ENCODE measurements around the gene OBI1.

OBI1 gene, protein sequence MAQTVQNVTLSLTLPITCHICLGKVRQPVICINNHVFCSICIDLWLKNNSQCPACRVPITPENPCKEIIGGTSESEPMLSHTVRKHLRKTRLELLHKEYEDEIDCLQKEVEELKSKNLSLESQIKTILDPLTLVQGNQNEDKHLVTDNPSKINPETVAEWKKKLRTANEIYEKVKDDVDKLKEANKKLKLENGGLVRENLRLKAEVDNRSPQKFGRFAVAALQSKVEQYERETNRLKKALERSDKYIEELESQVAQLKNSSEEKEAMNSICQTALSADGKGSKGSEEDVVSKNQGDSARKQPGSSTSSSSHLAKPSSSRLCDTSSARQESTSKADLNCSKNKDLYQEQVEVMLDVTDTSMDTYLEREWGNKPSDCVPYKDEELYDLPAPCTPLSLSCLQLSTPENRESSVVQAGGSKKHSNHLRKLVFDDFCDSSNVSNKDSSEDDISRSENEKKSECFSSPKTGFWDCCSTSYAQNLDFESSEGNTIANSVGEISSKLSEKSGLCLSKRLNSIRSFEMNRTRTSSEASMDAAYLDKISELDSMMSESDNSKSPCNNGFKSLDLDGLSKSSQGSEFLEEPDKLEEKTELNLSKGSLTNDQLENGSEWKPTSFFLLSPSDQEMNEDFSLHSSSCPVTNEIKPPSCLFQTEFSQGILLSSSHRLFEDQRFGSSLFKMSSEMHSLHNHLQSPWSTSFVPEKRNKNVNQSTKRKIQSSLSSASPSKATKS

DNA sequence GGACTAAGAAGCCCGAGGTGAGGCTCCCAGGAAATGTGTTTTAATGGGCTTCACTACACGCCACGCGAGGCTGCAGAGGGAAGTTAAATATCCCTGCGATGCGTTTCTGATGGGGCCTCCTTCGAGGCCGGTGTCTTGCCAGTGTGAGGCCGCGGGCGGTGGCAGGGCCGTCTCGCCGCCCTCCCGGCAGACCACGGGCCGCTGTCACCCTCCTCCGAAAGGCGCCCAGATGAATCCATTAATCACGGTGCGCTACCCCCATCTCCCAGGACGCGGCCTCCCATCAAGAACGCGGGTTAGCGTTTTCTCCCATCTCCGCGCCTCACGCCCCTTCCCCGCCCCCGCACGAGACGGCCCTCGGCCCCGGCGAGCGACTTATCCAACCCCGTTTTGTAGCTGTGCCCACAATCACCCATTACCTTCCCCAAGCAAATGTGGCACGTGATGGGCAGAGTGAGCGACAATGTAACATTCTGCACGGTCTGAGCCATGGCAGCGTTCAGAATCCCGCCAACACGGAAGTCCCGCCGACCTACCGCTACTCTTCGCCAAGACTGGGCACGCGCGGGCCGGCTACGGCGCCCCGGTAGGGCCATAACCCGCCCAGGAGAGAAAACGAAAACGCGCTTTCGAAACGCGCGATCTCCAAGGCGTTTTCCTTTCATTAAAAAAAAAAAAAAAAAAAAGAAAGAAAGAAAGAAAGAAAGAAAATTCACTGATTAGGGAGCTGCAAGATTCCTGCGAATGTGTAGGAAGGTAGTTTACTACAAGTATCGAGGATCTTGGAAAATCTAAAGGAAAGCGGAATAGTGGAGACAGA, at the start of gene OBI1:
Gene OBI1, minus strand, starts transcription at position 526 of the 820 bp plus-strand sequence. Its CDS starts 35 bp downstream, at position 491.
- Histone ChIP-seq H4K20me1 (ENCODE audit: insufficient read depth, low read length) (peaks cover 37% of the 10 kb centered on the region), H3K27me3 (ENCODE audit: low read depth, low read length) (no peaks in the 10 kb centered on the region), H3K4me3 (ENCODE audit: low read length) (peak within 1 kb of the TSS; percentile 85), H3K79me2 (ENCODE audit: low read length) (peaks cover 51% of the 10 kb centered on the region), H3K27ac (ENCODE audit: low read length) (peak within 1 kb of the TSS; percentile 56), H3K4me2 (ENCODE audit: low read length) (peak within 1 kb of the TSS; percentile 77), H3K9me3 (ENCODE audit: insufficient read depth, low read length) (no peaks in the 10 kb centered on the region), H3K9ac (ENCODE audit: low read length) (peak within 1 kb of the TSS; percentile 89), H3K36me3 (replicated peaks; ENCODE audit: low read depth, low read length) (peaks cover 11% of the 10 kb centered on the region), H2AFZ (ENCODE audit: low read depth, low read length) (peak within 1 kb of the TSS; percentile 82), H3K4me1 (ENCODE audit: low read length) (peaks cover 17% of the 10 kb centered on the region)
- TF ChIP-seq, protein P1, sequence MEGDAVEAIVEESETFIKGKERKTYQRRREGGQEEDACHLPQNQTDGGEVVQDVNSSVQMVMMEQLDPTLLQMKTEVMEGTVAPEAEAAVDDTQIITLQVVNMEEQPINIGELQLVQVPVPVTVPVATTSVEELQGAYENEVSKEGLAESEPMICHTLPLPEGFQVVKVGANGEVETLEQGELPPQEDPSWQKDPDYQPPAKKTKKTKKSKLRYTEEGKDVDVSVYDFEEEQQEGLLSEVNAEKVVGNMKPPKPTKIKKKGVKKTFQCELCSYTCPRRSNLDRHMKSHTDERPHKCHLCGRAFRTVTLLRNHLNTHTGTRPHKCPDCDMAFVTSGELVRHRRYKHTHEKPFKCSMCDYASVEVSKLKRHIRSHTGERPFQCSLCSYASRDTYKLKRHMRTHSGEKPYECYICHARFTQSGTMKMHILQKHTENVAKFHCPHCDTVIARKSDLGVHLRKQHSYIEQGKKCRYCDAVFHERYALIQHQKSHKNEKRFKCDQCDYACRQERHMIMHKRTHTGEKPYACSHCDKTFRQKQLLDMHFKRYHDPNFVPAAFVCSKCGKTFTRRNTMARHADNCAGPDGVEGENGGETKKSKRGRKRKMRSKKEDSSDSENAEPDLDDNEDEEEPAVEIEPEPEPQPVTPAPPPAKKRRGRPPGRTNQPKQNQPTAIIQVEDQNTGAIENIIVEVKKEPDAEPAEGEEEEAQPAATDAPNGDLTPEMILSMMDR (IDR thresholded peaks at IDR 0.05; ENCODE audit: low read depth, low read length): no peak
- no peak for TF ChIP-seq EZH2phosphoT487 (IDR thresholded peaks at IDR 0.05; ENCODE audit: low read depth)

DNA sequence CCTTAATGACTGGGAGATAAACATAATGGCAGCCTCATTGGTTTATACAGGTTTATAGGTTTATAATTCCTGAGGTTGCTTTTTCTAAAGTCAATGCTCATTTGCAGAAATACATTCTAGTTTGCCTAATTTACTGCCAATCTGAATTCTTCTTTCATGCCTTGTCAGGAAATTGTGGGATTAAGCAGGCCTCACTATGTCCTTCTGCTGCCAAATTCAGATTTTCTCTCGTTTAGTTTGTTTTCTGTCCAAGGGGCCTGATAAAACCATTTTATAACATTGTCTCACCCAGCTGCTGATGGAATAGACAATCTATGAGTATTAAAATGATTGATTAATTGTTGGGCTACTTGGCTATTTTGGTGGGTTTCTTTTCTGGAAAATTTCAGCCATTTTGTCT, 42.4 kb upstream of the OBI1 start:
- no peak overlapping the region for H3K27ac ChIP-seq (ENCODE audit: low read length)
- no peak for TF ChIP-seq EZH2phosphoT487 (IDR thresholded peaks at IDR 0.05; ENCODE audit: low read depth)
- TF ChIP-seq, protein P1 (IDR thresholded peaks at IDR 0.05; ENCODE audit: low read depth, low read length): no peak
- H3K9ac ChIP-seq (ENCODE audit: low read length): no peak overlapping the region
- H3K27me3 ChIP-seq (ENCODE audit: low read depth, low read length): no peaks in the 10 kb centered on the region
- H3K9me3 ChIP-seq (ENCODE audit: insufficient read depth, low read length): no peaks in the 10 kb centered on the region
- H4K20me1 ChIP-seq (ENCODE audit: insufficient read depth, low read length): no peaks in the 10 kb centered on the region
- H2AFZ ChIP-seq (ENCODE audit: low read depth, low read length): no peak overlapping the region
- H3K79me2 ChIP-seq (ENCODE audit: low read length): no peaks in the 10 kb centered on the region
- H3K4me3 ChIP-seq (ENCODE audit: low read length): no peak overlapping the region
- no peaks in the 10 kb centered on the region for H3K36me3 ChIP-seq (replicated peaks; ENCODE audit: low read depth, low read length)
- no peaks in the 10 kb centered on the region for H3K4me1 ChIP-seq (ENCODE audit: low read length)
- H3K4me2 ChIP-seq (ENCODE audit: low read length): no peak overlapping the region

DNA sequence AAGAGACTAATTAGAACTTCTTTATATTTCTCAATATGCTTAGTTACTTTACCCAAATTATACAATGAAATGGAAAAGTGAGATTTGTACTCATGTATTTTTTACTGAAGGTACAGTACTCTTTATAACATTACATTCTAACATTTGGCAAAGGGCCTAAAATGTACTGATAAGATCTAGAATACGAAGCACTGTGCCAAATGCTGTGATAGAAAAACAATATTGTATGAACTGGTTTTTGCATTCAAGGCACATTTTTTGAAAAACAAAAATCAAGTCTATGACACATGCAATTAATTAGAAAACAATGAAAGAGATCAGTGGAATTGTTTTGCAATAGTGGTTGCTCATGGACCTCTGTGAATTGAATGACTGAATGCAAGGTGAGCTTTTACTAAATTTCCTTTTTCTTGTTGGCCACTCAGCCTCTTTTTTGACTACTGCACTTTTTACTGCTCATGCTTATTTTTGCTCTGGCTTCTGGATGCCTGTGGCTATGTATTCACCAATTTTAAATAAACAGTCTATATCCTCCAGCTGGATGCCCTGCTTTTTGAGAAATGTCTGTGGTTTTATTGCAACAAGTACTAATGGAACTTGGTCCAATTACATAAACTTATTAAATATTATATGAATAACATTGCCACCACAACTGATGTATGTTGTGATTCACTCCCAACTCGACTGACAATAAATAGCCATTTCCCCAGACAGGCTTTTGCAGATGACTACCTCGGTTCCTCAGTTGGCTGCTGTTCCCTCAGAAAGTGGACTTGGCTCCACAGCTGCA, 41.4 kb upstream of the OBI1 start:
- Histone ChIP-seq H3K9me3 (ENCODE audit: insufficient read depth, low read length) (no peaks in the 10 kb centered on the region), H3K27me3 (ENCODE audit: low read depth, low read length) (no peaks in the 10 kb centered on the region), H3K79me2 (ENCODE audit: low read length) (no peaks in the 10 kb centered on the region), H3K4me3 (ENCODE audit: low read length) (no peak overlapping the region), H3K4me1 (ENCODE audit: low read length) (no peaks in the 10 kb centered on the region), H3K9ac (ENCODE audit: low read length) (no peak overlapping the region), H3K4me2 (ENCODE audit: low read length) (no peak overlapping the region), H3K27ac (ENCODE audit: low read length) (no peak overlapping the region), H4K20me1 (ENCODE audit: insufficient read depth, low read length) (no peaks in the 10 kb centered on the region), H2AFZ (ENCODE audit: low read depth, low read length) (no peak overlapping the region), H3K36me3 (replicated peaks; ENCODE audit: low read depth, low read length) (no peaks in the 10 kb centered on the region)
- TF ChIP-seq EZH2phosphoT487 (IDR thresholded peaks at IDR 0.05; ENCODE audit: low read depth): no peak
- TF ChIP-seq, protein P1 (IDR thresholded peaks at IDR 0.05; ENCODE audit: low read depth, low read length): no peak

All from OCI-LY3 (cell line).